GM23248 (cell line): Measurements from ENCODE around the gene GAREM2. TPM values are rescaled to one million over a fixed set of nuclear protein-coding genes. Genes with fewer than 3 reads are reported as not detected.

Source experiments
- DNase-seq: peaks from one replicate; pipeline ENCODE4 v3.0.0-alpha.2; 2015
- H2AFZ ChIP-seq: fragments of 200-600 bp; sonication (generic); 2 replicates; pipeline ENCODE4 v1.6.1; 2016; ENCODE audit warnings: antibody characterized with exemption
- H3F3A ChIP-seq: fragments of 200-600 bp; sonication (generic); 2 replicates; pipeline ENCODE4 v1.6.1; 2016; ENCODE audit warnings: mild to moderate bottlenecking, antibody characterized with exemption, mixed run types; ENCODE audit not compliant: insufficient read depth
- H3K27ac ChIP-seq: fragments of 200-600 bp; sonication (generic); 2 replicates; pipeline ENCODE4 v1.5.1; 2016; ENCODE audit warnings: mild to moderate bottlenecking
- H3K27me3 ChIP-seq: fragments of 200-600 bp; sonication (generic); replicated peaks from 2 replicates; pipeline ENCODE4 v1.6.1; 2016; ENCODE audit warnings: mild to moderate bottlenecking; ENCODE audit not compliant: insufficient read depth
- H3K36me3 ChIP-seq: fragments of 200-600 bp; sonication (generic); 2 replicates; pipeline ENCODE4 v1.6.1; 2016; ENCODE audit warnings: low read depth, mild to moderate bottlenecking
- H3K4me1 ChIP-seq: fragments of 200-600 bp; sonication (generic); 2 replicates; pipeline ENCODE4 v1.6.1; 2016; ENCODE audit warnings: mild to moderate bottlenecking; ENCODE audit not compliant: insufficient read depth
- H3K4me2 ChIP-seq: fragments of 200-600 bp; sonication (generic); one replicate; pipeline ENCODE4 v1.6.1; 2016; ENCODE audit warnings: mild to moderate bottlenecking; ENCODE audit not compliant: unreplicated experiment
- H3K4me3 ChIP-seq: fragments of 200-600 bp; sonication (generic); 2 replicates; pipeline ENCODE4 v1.5.1; 2016; ENCODE audit warnings: mild to moderate bottlenecking
- H3K79me2 ChIP-seq: fragments of 200-600 bp; sonication (generic); 2 replicates; pipeline ENCODE4 v1.6.1; 2016; ENCODE audit warnings: mild to moderate bottlenecking; ENCODE audit not compliant: insufficient read depth
- H3K9ac ChIP-seq: fragments of 200-600 bp; sonication (generic); 2 replicates; pipeline ENCODE4 v1.6.1; 2016; ENCODE audit warnings: mild to moderate bottlenecking
- H3K9me2 ChIP-seq: fragments of 200-600 bp; sonication (generic); 2 replicates; pipeline ENCODE4 v1.6.1; 2016; ENCODE audit warnings: mixed run types, mild to moderate bottlenecking, moderate library complexity; ENCODE audit not compliant: insufficient read depth
- H3K9me3 ChIP-seq: fragments of 200-600 bp; sonication (generic); one replicate; pipeline ENCODE4 v1.6.1; 2017; ENCODE audit warnings: low read depth
- H4K20me1 ChIP-seq: fragments of 200-600 bp; sonication (generic); 2 replicates; pipeline ENCODE4 v1.6.0; 2016; ENCODE audit not compliant: insufficient read depth
- EZH2 ChIP-seq: fragments of 200-600 bp; sonication (generic); IDR thresholded peaks from 2 replicates; pipeline ENCODE4 v1.6.1; 2018; ENCODE audit warnings: antibody characterized with exemption, mild to moderate bottlenecking; ENCODE audit not compliant: insufficient read depth, poor library complexity, severe bottlenecking
- EZH2phosphoT487 ChIP-seq: fragments of 200-600 bp; sonication (generic); IDR thresholded peaks from 2 replicates; pipeline ENCODE4 v1.6.1; 2018; ENCODE audit warnings: antibody characterized with exemption, moderate library complexity, mild to moderate bottlenecking, low read depth; ENCODE audit not compliant: insufficient read depth
- WGBS, 2 experiments: methylation state at CpG; one replicate each; pipeline ENCODE4 v1.1.6; 2015 to 2017; ENCODE audit warnings: low lambda C conversion rate in 2 of 2, low coverage in 1 of 2; ENCODE audit errors: missing lambda C conversion rate in 2 of 2; 5-methylcytosine and 5-hydroxymethylcytosine counted together
- in situ Hi-C: fragments of 300-500 bp; cut with MboI; formaldehyde crosslinking; loops from 2 replicates; pipeline ENCODE4 v1.15.0; 2020
- polyA plus RNA-seq: library from polyadenylated mRNA; unstranded; fragments of >200 nt; fragmentation: Nextera tagmentation; extraction: Ambion mirVana; gene quantifications from 2 replicates; pipeline ENCODE4 v1.2.1, GENCODE V29; 2016
- total RNA-seq: library from RNA; depleted of rRNA; stranded (reverse); fragments of >200 nt; shearing (Covaris generic); gene quantifications from 2 replicates; pipeline ENCODE4 v1.2.3, GENCODE V29; 2014

The GAREM2 gene
- total and polyA plus RNA-seq, 2 experiments from 2014 or later = 2.5 to 5.9 TPM

DNA sequence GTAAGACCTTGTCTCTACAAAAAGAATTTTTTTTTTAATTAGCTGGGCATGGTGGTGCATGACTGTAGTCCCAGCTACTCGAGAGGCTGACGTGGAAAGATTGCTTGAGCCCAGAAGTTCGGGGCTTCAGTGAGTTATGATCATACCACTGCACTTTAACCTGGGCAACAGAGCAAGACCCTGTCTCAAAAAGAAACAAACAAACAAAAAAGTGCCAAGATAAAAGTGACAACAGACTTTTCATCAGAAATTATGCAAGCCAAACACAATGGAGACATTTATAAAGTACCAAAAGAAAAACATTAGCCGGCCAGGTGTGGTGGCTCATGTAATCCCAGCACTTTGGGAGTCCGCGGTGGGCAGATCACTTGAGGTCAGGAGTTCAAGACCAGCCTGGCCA lies 44.8 kb downstream of the GAREM2 start:
- no peaks in the 10 kb centered on the region for H3K4me1 ChIP-seq
- H3K4me3 ChIP-seq = no peak overlapping the region
- 88% methylated on average over 6 of the region's 6 CpGs for WGBS, 2 experiments
- in situ Hi-C loops = no loop called here
- no peaks in the 10 kb centered on the region for H4K20me1 ChIP-seq
- H3K27ac ChIP-seq = no peak overlapping the region
- DNase-seq = no peak
- no peaks in the 10 kb centered on the region for H3K9me3 ChIP-seq
- H3K36me3 ChIP-seq = peaks cover 47% of the 10 kb centered on the region
- no peaks in the 10 kb centered on the region for H3K27me3 ChIP-seq
- H3K9ac ChIP-seq = no peak overlapping the region
- no peak overlapping the region for H3K4me2 ChIP-seq
- H3K79me2 ChIP-seq = no peaks in the 10 kb centered on the region
- no peaks in the 10 kb centered on the region for H3K9me2 ChIP-seq
- no peak for TF ChIP-seq EZH2
- TF ChIP-seq EZH2phosphoT487 = no peak
- H3F3A ChIP-seq = no peaks in the 10 kb centered on the region
- no peak overlapping the region for H2AFZ ChIP-seq

DNA sequence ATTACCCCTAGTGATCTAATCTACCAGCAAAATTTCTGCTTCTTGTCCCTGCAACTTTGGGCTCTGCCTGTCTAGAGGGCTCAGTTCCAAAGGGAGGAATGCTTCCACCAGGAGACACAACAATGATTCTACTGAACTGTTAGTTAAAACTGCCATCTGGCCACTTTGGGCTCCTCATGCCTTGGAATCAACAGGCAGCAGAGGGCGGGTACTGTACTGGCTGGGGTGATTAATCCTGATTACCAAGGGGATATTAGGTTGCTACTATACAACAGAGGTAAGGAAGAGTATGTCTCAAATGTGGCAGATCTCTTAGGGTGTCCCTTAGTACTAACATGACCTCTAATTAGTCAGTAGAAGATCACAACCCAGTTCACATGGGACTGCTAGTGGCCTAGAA lies 50.1 kb downstream of the GAREM2 start:
- in situ Hi-C loops = no loop called here

DNA sequence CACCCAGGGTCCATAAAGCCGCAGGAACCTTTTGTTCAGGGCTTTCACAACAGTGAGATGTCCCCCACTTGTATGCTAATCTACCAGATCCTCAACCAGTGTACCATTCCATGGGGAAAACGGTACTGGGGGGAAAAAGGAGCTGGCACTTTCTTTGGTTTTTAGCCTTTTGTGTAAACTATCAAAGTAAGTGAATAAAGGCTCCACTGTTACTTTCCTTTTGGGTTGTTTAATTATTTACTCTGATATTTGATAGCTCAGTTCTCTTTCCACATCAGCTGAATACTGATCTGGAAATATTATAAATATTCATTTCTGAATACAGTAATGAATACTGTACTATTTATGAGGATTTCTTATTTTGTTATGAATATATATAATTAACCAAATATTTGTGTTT lies 51.2 kb downstream of the GAREM2 start:
- Histone ChIP-seq H3K4me1 (no peaks in the 10 kb centered on the region), H2AFZ (no peak overlapping the region), H3K27ac (no peak overlapping the region), H3K79me2 (no peaks in the 10 kb centered on the region), H3K9ac (no peak overlapping the region), H3K36me3 (peaks cover 45% of the 10 kb centered on the region), H3F3A (no peaks in the 10 kb centered on the region), H4K20me1 (no peaks in the 10 kb centered on the region), H3K9me2 (no peaks in the 10 kb centered on the region), H3K4me3 (no peak overlapping the region), H3K27me3 (no peaks in the 10 kb centered on the region), H3K4me2 (no peak overlapping the region), H3K9me3 (no peaks in the 10 kb centered on the region)
- WGBS, 2 experiments = 97 to 100% methylated on average over 2 of the region's 2 CpGs
- in situ Hi-C loops = no loop called here
- DNase-seq = no peak
- TF ChIP-seq EZH2phosphoT487 (no peak), EZH2 (no peak)

More for the DNA sequence above, 50.1 kb downstream of the GAREM2 start:
- 90 to 92% methylated on average over 1 of the region's 1 CpG for WGBS, 2 experiments
- no peaks in the 10 kb centered on the region for H4K20me1 ChIP-seq
- peaks cover 37% of the 10 kb centered on the region for H3K36me3 ChIP-seq
- no peak for TF ChIP-seq EZH2
- TF ChIP-seq EZH2phosphoT487 = no peak
- H3F3A ChIP-seq = no peaks in the 10 kb centered on the region
- H3K9ac ChIP-seq = no peak overlapping the region
- H3K79me2 ChIP-seq = no peaks in the 10 kb centered on the region
- no peak overlapping the region for H3K27ac ChIP-seq
- H3K4me1 ChIP-seq = no peaks in the 10 kb centered on the region
- no peak overlapping the region for H2AFZ ChIP-seq
- no peaks in the 10 kb centered on the region for H3K9me3 ChIP-seq
- H3K4me2 ChIP-seq = no peak overlapping the region
- no peak overlapping the region for H3K4me3 ChIP-seq
- no peaks in the 10 kb centered on the region for H3K9me2 ChIP-seq
- no peaks in the 10 kb centered on the region for H3K27me3 ChIP-seq
- DNase-seq = no peak

DNA sequence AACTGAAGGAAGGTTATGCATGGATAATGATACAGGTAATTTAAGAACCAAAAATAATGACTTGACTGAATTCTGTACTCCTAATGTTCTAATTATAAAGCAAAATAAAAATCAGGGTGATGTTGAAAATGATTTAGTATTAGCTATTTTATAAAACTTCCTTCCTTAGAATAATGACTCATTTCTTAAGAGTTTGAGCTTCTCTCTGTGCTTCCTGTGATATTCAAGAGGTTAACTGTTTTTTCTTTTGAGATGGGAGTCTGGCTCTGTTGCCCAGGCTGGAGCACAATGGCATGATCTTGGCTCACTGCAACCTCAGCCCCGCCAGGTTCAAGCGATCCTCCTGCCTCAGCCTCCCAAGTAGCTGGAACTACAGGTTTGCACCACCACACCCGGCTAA lies 56.7 kb downstream of the GAREM2 start:
- no peaks in the 10 kb centered on the region for H3K9me2 ChIP-seq
- no peak overlapping the region for H3K4me3 ChIP-seq
- H3K79me2 ChIP-seq = no peaks in the 10 kb centered on the region
- H3F3A ChIP-seq = no peaks in the 10 kb centered on the region
- H3K9ac ChIP-seq = no peak overlapping the region
- no peak overlapping the region for H2AFZ ChIP-seq
- H3K4me2 ChIP-seq = no peak overlapping the region
- DNase-seq = no peak
- no peaks in the 10 kb centered on the region for H3K9me3 ChIP-seq
- no peaks in the 10 kb centered on the region for H3K27me3 ChIP-seq
- in situ Hi-C loops = no loop called here
- WGBS, 2 experiments = 100% methylated on average over 3 of the region's 3 CpGs
- H3K27ac ChIP-seq = no peak overlapping the region
- TF ChIP-seq EZH2phosphoT487 (no peak), EZH2 (no peak)
- peaks cover 87% of the 10 kb centered on the region for H3K36me3 ChIP-seq
- H3K4me1 ChIP-seq = no peaks in the 10 kb centered on the region
- no peaks in the 10 kb centered on the region for H4K20me1 ChIP-seq

GRCh38 chr2:26230806-26231205 lies 57.9 kb downstream of the GAREM2 start:
- TF ChIP-seq EZH2phosphoT487 (no peak), EZH2 (no peak)
- Histone ChIP-seq H3K4me1 (no peaks in the 10 kb centered on the region), H3K9me3 (no peaks in the 10 kb centered on the region), H3K36me3 (peaks cover 90% of the 10 kb centered on the region), H3K9me2 (no peaks in the 10 kb centered on the region), H3F3A (no peaks in the 10 kb centered on the region), H3K27ac (no peak overlapping the region), H3K4me3 (no peak overlapping the region), H3K79me2 (no peaks in the 10 kb centered on the region), H3K27me3 (no peaks in the 10 kb centered on the region), H2AFZ (no peak overlapping the region), H4K20me1 (no peaks in the 10 kb centered on the region), H3K4me2 (no peak overlapping the region), H3K9ac (no peak overlapping the region)
- DNase-seq = no peak
- in situ Hi-C loops = no loop called here
- 96 to 100% methylated on average over 2 of the region's 2 CpGs for WGBS, 2 experiments
